Midbrain (tissue), 1 donor: ENCODE measurements around the gene SUPT3H.

Experiments
- DNase-seq: peaks from one replicate; lab custom pipeline; 2025; lab: John Stamatoyannopoulos, UW

SUPT3H gene

DNA sequence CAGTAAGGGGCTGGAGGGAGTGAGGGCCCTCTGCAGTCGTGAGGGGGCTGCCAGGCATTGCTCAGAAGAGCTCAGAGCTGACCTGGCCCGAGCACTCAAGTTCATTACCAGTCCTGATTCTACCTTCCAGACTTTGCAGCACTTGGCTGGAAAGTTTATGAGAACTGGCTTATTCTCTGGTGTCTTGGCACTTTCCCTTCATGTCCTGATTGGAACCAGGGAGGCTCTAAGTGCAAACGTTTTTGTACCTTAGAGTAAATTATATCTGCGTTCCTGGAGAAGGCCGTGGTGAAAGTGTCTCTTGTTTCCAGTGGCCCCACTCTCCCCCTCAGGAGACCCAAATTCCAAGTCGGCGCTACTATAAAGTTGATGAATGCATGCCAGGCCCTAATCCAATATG is 587.9 kb downstream of the SUPT3H start:
- DNase-seq: no peak

DNA sequence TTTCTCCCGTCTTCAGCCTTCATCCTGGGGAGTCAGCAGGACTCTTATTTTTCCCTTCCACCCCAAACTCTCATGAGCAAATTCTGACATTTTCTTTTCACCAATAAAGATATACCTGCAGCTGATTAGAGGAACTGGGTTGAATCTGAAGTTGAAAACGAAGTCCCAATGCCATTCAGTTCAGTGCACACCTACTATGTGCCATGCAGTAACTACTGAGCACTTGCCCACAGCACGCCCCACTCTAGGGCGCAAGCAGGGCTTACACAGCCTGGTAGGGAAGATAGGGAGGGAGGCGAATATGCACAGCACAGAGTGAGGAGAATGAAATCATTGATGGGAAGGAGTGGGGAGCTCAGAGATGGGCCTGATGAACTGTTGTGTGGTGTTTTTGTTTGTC is 588.7 kb downstream of the SUPT3H start:
- no peak for DNase-seq

DNA sequence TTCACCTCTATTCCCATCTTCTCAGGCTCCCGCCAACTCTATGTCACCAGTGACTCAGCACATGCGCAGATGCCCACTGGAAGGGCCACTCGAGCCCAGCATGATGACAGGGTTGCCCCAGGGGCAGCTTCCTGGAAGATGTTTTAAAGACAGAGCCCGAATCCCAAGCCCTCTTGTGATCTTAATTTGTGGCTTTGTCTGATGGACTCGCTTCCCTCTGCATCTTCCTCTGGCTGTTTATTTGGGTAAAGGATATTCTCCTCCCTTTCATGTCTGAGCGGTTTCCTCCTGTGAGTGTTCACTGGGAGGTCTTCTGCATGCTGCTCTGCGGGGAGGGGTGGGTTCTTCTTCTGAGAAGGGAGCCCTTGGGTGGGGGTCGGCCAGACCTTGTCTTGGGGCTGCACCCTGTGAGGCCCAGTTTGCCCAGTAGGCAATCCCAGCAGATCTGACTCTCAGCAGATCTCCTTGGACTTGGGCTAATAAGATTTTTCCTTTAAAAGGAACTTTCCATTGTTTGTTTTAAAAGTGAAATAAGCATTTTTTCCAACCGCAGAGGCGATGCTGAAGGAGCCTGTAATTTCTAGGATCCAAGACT is 589.2 kb downstream of the SUPT3H start:
- no peak for DNase-seq

DNA sequence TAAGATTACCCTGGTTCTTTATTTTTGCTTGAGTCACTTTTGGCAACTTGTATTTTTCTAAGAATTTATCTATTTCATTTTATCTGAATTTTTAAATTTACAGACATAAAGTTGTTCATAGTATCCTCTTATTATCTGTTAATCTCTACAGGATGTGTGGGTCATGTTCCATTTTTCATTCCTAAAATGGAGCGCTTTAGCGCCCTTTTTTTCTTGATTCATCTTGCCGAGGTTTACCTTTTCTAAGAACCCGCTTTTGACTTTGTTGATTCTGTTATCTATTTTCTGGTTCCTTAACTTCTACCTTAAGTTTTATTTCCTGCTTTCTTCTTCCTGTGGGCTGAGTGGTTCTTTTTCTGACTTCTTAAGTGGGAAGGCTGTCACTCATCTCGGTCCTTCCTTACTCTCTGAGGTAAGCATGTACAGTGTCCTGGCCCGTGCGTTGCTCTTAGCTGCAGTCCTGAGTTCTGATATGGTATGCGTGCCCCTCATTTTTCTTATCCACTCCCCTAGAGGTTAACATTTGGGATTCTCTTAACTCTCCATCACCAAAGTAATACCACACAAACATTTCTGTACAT is 590.4 kb downstream of the SUPT3H start:
- no peak for DNase-seq

DNA sequence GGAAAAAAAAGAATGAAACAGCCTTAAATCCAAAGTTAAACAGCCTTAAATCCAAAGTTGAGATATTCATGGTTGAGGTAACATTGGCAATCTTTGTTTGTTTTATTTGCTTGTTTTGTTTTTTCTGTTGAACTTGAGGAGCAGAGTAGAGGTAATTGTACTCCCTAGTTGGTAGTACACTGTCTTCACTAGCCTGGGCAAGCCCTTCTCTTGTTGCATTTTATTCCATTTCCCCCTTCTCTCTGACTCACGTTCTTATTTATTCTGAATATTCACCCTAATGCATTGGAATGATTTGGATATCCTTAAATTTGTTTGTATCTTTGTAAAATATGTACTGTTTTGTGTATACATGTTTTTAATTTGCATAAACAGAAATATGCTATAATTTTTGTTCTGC is 592.6 kb downstream of the SUPT3H start:
- no peak for DNase-seq

DNA sequence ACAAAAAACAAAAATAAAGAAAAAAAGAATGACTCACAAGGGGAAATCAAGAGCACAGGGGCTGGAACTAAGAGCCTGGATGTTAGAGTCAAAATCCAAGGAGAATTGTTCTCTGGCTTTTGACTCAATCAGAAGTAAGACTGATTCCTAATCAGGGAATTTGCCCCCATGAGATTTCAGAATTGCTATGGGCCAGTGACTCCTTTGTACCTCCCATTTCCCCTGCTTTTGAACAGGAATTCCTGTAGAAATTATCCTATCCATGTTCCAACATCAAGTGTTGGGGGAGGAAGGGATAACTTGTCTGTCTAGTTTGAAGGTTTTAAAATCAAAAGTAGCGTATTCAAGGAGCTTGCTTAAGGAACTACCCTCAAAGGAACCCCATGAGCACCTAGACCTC is 593.5 kb downstream of the SUPT3H start:
- no peak for DNase-seq

DNA sequence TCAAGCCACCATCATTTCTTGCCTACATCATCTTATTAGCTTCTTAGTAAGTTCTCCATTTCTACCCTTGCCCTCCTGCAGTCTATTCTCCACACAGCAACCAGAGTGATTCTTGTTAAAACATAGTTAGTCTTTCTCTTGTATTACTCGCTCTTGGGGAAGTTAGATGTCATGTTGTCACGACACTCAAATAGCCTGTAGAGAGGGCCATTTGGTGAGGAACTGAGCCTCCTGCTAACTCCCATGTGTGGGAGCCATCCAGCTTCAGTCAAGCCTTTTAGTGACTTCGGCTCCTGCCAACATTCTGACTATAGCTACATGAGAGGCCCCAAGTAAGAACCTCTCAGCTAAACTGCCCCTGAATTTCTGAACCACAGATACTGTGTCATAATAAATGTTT is 594.8 kb downstream of the SUPT3H start:
- DNase-seq: no peak

DNA sequence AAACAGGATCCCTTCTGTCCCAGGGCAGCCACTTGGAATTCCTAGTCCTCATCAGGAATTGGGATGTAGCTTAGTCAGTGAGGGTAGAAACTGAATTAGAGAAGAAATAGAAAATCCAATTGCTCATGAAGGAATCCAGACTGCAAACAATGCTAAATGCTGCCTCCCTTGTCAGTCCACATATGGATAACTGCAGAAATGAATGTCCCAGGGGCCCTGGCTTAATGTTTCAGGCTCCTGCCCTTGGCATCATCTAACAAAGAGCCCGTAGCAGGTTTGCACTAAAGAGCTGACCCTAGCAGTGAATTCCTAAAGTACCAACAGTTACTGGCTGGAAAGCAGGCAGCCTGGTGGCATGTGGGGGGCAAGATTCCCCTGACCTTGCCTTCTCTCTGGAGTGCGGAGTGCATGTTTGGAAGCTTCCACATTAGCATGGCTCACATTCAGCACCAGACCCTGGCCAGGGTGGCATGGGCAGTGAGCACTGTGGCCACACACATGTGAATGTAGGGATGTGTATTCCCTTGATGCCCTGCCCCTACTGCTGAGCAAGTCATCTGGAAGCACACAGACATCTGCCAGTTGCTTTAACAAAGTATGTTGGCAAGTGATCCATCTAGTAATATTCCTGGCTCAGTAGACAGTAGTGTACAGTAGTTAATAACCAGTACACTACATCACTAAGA is 595.7 kb downstream of the SUPT3H start:
- no peak for DNase-seq

DNA sequence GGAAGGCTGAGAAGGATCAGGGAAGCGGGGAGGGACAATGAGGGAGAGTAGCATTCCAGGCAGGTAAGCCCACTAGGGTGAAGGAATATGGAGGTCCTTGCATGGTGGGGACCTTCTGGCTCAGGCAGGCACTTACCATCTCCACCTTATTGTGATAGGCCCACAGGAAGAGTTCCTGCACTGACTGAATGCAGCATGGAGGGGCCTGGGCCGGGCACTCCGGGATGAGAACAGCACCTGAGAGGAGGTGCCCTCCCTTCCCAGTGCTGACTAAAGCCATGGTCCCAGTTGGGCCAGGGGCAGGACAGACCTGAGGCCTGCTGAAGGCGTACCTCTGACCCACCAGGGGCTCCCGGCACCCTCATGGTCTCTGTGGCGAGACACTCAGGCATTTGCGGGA is 597.6 kb downstream of the SUPT3H start:
- DNase-seq: no peak

DNA sequence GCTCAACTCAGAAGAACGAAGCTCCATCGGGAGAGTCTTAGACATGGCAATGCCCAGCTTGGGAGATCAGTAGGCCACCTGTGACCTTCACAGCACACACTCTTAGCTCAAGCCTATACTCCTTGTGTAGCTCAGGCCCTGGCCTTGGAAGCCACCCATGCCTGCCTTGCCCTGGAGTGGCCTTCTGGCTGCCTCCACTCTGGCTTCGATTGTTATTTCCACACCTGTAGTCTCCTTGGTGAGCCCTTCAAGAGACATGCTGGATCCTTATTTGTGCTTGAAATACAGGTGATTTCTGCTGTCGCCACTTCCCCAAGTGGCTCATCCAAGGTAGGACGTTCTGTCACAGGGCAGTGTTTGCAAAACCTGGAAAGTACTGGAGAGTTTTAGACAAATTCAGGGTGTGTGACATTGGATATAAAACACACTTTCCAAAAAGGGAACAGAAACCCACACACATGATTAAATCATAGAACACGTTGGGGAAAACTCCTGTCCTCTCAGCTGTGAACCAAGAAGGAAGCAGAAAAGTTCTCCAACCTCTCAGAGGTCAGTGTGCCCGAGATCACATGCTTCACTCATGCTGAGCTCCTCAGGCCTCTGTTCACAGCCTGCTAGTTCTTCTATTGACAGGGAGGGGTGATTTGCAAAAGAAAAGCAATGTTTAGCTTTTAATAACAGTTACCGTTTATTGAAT is 598.5 kb downstream of the SUPT3H start:
- peak; percentile 32 for DNase-seq
